Osteocyte (in vitro differentiated cells): Measurements from ENCODE around the gene HOXA3. TPM values are rescaled to one million over a fixed set of nuclear protein-coding genes. Genes with fewer than 3 reads are reported as not detected.

Source experiments
- DNase-seq: peaks from one replicate; pipeline ENCODE4 v3.0.0; 2021; ENCODE audit warnings: mixed read lengths; ENCODE audit not compliant: unreplicated experiment; ENCODE audit errors: extremely low spot score
- H3K27ac Mint-ChIP-seq: one replicate; pipeline ENCODE4 v1.8.0; 2021; ENCODE audit warnings: mild to moderate bottlenecking, mixed read lengths; ENCODE audit not compliant: unreplicated experiment
- H3K27me3 Mint-ChIP-seq: one replicate; pipeline ENCODE4 v1.8.0; 2021; ENCODE audit warnings: mixed read lengths; ENCODE audit not compliant: unreplicated experiment
- H3K36me3 Mint-ChIP-seq: one replicate; pipeline ENCODE4 v1.8.0; 2021; ENCODE audit warnings: mixed read lengths; ENCODE audit not compliant: unreplicated experiment
- H3K4me1 Mint-ChIP-seq: one replicate; pipeline ENCODE4 v1.8.0; 2021; ENCODE audit warnings: mixed read lengths; ENCODE audit not compliant: unreplicated experiment
- H3K4me3 Mint-ChIP-seq: one replicate; pipeline ENCODE4 v1.8.0; 2021; ENCODE audit warnings: mild to moderate bottlenecking, moderate library complexity, mixed read lengths; ENCODE audit not compliant: unreplicated experiment
- H3K9me3 Mint-ChIP-seq: one replicate; pipeline ENCODE4 v1.8.0; 2021; ENCODE audit warnings: mixed read lengths; ENCODE audit not compliant: unreplicated experiment
- CTCF ChIP-seq: fragments of 200-600 bp; sonication (generic); IDR thresholded peaks from 2 replicates; pipeline ENCODE4 v1.5.0; 2021; ENCODE audit warnings: antibody characterized with exemption, mild to moderate bottlenecking, moderate library complexity
- total RNA-seq: library from RNA; stranded (reverse); gene quantifications from 2 replicates; pipeline ENCODE4 v1.2.1, GENCODE V29; 2021

HOXA3 gene
- total RNA-seq, 1 donor from 2014 or later, result not detected

GRCh38 chr7:27102581-27103442 lies 49.6 kb downstream of the HOXA3 start, which contains the start of gene HOXA2:
TSS of gene HOXA2 (minus strand) at chr7:27102683. CDS start at chr7:27102500, 183 bp downstream.
- no peak within 1 kb of the TSS for H3K27ac Mint-ChIP-seq
- peak; percentile 72 for DNase-seq
- peaks cover 3% of the 10 kb centered on the region for H3K36me3 Mint-ChIP-seq
- no peak within 1 kb of the TSS for H3K4me3 Mint-ChIP-seq
- H3K27me3 Mint-ChIP-seq, result peaks cover 97% of the 10 kb centered on the region
- no peak for TF ChIP-seq CTCF
- H3K9me3 Mint-ChIP-seq, result no peaks in the 10 kb centered on the region
- H3K4me1 Mint-ChIP-seq, result peaks cover 16% of the 10 kb centered on the region

- Mint-ChIP-seq H3K4me1 (peaks cover 18% of the 10 kb centered on the region), H3K9me3 (no peaks in the 10 kb centered on the region), H3K4me3 (no peak overlapping the region), H3K27me3 (peaks cover 98% of the 10 kb centered on the region), H3K36me3 (peaks cover 3% of the 10 kb centered on the region), H3K27ac (no peak overlapping the region)
- DNase-seq, result peak; percentile 46
- TF ChIP-seq CTCF, result no peak
Measured at GRCh38 chr7:27101957-27102580, 50.3 kb downstream of the HOXA3 start.

- no peak for DNase-seq
- Mint-ChIP-seq H3K27me3 (peaks cover 97% of the 10 kb centered on the region), H3K36me3 (peaks cover 3% of the 10 kb centered on the region), H3K27ac (no peak overlapping the region), H3K4me1 (peaks cover 19% of the 10 kb centered on the region), H3K4me3 (peak overlapping the region; percentile 53), H3K9me3 (no peaks in the 10 kb centered on the region)
- TF ChIP-seq CTCF, result no peak
Measured at GRCh38 chr7:27101171-27101956, 51.0 kb downstream of the HOXA3 start.

GRCh38 chr7:27100694-27101170 lies 51.7 kb downstream of the HOXA3 start:
- peaks cover 94% of the 10 kb centered on the region for H3K27me3 Mint-ChIP-seq

More at GRCh38 chr7:27100694-27101170, 51.7 kb downstream of the HOXA3 start:
- Mint-ChIP-seq H3K27ac (no peak overlapping the region), H3K4me1 (peaks cover 20% of the 10 kb centered on the region), H3K4me3 (no peak overlapping the region), H3K36me3 (peaks cover 3% of the 10 kb centered on the region), H3K9me3 (no peaks in the 10 kb centered on the region)
- TF ChIP-seq CTCF, result no peak
- no peak for DNase-seq
